ENCODE results near the gene NCKAP5L.
A peak's percentile ranks its signal among the peaks of the same experiment; 100 is the strongest.

NCKAP5L gene

DNA sequence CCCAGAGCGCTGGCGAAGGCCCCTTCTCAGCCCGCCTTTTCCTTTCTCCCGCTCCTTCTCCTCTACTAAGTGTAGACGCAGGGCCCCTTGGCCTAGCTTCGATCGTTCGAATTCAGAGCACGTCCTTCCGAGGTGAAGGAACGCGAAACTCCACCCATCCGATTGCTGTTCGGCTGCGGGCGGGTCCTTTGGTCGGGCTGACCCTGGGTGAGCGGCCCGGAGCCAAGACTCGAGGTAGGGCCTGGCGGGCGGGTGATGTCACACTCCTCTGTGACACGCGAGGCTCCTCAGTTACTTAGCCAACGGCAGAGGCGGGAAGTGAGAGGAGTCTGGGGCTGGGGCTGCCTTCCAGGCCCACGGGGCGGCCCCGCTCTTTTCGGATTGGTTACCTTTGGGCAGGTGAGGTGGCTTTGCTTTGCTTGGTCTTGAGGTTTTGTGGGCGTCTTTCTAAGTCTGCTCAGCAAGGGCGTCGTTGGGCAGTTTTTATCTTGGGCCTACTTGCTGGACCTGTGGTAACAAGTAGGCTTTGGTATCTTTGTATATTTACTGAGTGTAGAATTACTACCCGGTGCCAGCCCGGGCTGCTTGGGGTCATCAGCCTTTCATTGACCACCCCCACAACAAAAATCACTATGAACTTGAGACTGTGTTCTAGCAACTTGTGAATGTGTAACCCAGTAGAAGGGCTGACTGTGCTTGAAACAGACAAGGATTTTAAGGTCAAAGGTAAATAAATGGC is 86.2 kb downstream of the NCKAP5L start:
- DNase-seq (ENCODE audit: low read depth, low spot score) = peak; percentile 12

Measured in smooth muscle cell of the brain vasculature (primary cell).